Rectal smooth muscle tissue (tissue), 1 donor: ENCODE results near the gene BTN1A1.
"Not testable (repeated sequence)": the region's sequence is repeated elsewhere in the genome, so short reads cannot be mapped to it uniquely, and the experiment has no call there.

Experiments used
- H3K27ac ChIP-seq: one replicate; pipeline ENCODE4 v1.7.0; 2013; ENCODE audit warnings: low read depth, low read length, inconsistent platforms
- H3K27me3 ChIP-seq: one replicate; pipeline ENCODE4 v1.7.0; 2013; ENCODE audit warnings: low read length; ENCODE audit not compliant: control insufficient read depth, insufficient read depth
- H3K36me3 ChIP-seq: one replicate; pipeline ENCODE4 v1.7.0; 2013; ENCODE audit warnings: low read length; ENCODE audit not compliant: control insufficient read depth, insufficient read depth
- H3K4me1 ChIP-seq: one replicate; pipeline ENCODE4 v1.7.0; 2013; ENCODE audit warnings: low read length; ENCODE audit not compliant: control insufficient read depth, insufficient read depth
- H3K4me3 ChIP-seq: one replicate; pipeline ENCODE4 v1.7.0; 2013; ENCODE audit warnings: low read length
- H3K9ac ChIP-seq: one replicate; pipeline ENCODE4 v1.7.0; 2013; ENCODE audit warnings: low read length

Gene BTN1A1

DNA sequence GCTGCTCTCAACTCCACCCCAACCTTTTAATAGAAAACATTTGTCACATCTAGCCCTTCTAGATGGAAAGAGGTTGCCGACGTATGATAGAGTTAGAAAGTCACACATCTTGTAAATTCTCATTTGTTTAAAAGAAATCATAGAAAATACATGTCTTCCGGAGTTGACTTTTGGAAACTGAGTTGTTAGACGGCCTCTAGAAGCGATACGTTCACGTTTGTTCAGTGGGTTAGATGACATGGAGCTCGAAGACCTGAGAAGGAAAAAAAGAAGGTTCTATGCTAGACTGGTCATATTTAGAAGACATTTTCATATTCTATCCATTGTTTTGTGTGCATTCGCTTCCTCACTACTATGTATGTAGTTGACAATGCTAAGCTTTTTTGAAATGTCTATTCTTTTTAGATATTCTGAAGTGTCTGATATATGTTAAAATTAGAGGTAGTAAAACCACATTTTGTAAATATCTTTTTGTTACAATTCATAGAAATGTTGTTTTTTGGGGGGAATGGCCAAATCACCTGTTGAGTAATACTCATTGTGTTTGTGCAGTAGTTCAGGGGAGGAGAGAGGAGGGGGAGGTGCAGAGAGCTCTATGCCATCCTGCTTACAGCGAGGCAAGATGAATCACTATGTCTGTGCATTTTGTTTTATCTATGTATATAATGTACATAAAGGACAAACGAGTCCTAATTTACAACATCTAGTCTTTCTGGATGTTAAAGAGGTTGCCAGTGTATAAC lies 22.6 kb downstream of the BTN1A1 start:
- H3K27ac ChIP-seq = peak overlapping the region; percentile 97
- H3K9ac ChIP-seq = peak overlapping the region; percentile 45
- H3K27me3 ChIP-seq, H3K36me3 ChIP-seq, H3K4me1 ChIP-seq: not testable (repeated sequence)
- H3K4me3 ChIP-seq = peak overlapping the region; percentile 77

DNA sequence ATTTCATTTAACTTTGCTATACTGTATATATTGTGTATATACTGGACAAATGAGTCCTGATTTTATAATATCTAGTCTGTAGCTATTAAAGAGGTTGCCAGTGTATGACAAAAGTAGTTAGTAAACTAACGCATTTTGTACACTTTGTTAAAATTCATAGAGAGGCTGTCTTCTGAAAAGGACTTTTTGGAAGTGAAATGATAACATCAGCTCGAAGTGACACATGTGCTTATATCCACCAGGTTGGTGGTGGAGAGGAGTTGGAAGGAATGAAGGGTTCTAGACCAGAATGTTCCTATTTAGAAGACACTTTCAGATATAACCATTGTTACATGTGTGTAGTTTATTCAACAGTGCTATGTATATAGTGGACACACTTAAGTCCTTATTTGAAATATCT lies 24.2 kb downstream of the BTN1A1 start:
- not testable (repeated sequence) for H3K4me3 ChIP-seq, H3K4me1 ChIP-seq, H3K36me3 ChIP-seq, H3K27ac ChIP-seq, H3K9ac ChIP-seq, H3K27me3 ChIP-seq

DNA sequence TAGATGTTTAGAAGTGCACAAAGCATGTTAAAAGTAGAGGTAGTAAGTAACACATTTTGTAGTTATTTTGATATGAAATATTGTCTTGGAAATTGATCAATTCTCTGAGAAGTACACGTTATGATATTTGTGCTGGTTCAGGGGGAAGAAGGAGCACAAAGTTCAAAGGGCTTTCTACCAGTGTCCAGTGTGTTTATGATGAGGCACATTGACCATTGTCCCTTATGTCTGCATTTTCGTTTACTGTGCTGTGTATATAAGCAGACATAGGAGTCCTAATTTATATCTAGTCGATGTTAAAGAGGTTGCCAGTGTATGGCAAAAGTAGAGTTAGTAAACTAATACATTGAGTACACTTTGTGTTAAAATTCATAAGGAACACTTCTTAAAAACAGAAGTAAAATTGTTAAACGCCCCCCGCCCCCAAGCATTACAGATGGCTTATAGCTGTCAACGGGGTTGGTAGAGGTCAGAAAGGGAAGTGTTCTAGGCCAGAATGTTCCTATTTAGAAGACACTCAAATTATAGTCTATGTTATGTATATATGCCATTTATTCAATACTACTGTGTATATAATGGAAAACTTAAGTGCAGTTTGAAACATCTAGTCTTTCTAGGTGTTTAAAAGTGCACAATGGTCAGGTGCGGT lies 24.7 kb downstream of the BTN1A1 start:
- Histone ChIP-seq H3K36me3 (no peaks in the 10 kb centered on the region), H3K27me3 (no peaks in the 10 kb centered on the region), H3K4me1 (peaks cover 5% of the 10 kb centered on the region), H3K4me3 (no peak overlapping the region), H3K9ac (no peak overlapping the region), H3K27ac (no peak overlapping the region)

GRCh38 chr6:26525838-26526237 lies 25.7 kb downstream of the BTN1A1 start:
- peaks cover 2% of the 10 kb centered on the region for H3K4me1 ChIP-seq
- no peaks in the 10 kb centered on the region for H3K27me3 ChIP-seq
- no peak overlapping the region for H3K9ac ChIP-seq
- H3K36me3 ChIP-seq = no peaks in the 10 kb centered on the region
- H3K27ac ChIP-seq = no peak overlapping the region
- no peak overlapping the region for H3K4me3 ChIP-seq

GRCh38 chr6:26526928-26527327 lies 26.8 kb downstream of the BTN1A1 start:
- Histone ChIP-seq H3K36me3 (no peaks in the 10 kb centered on the region), H3K4me3 (no peak overlapping the region), H3K27ac (no peak overlapping the region), H3K4me1 (no peaks in the 10 kb centered on the region), H3K27me3 (no peaks in the 10 kb centered on the region), H3K9ac (no peak overlapping the region)

- H3K27me3 ChIP-seq = no peaks in the 10 kb centered on the region
Measured at GRCh38 chr6:26530203-26530602, 30.1 kb downstream of the BTN1A1 start.

DNA sequence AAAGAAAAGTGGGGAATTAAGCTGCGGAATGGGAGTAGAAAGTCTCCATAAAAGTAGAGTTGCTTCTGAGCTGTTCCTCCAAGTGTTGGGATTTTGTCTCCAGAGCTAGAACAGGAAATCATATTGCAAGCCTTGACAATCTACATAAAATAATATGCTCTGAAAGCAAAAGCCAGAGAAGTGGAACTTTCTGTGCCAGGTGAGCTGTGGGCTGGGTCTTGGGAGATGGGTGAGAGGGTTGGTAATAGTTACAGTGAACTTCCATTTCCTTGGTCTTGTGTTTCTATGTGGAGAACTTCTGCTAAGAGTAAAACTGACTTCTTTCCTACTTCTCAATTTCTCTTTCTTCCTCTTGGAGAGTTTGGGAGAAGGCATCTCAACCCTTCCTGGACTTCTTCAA lies 31.8 kb downstream of the BTN1A1 start:
- Histone ChIP-seq H3K27ac (peak overlapping the region; percentile 33), H3K36me3 (no peaks in the 10 kb centered on the region), H3K9ac (no peak overlapping the region), H3K4me3 (no peak overlapping the region), H3K4me1 (peaks cover 9% of the 10 kb centered on the region), H3K27me3 (no peaks in the 10 kb centered on the region)

More at GRCh38 chr6:26530203-26530602, 30.1 kb downstream of the BTN1A1 start:
- Histone ChIP-seq H3K4me3 (no peak overlapping the region), H3K27ac (no peak overlapping the region), H3K36me3 (no peaks in the 10 kb centered on the region), H3K9ac (no peak overlapping the region), H3K4me1 (no peaks in the 10 kb centered on the region)

DNA sequence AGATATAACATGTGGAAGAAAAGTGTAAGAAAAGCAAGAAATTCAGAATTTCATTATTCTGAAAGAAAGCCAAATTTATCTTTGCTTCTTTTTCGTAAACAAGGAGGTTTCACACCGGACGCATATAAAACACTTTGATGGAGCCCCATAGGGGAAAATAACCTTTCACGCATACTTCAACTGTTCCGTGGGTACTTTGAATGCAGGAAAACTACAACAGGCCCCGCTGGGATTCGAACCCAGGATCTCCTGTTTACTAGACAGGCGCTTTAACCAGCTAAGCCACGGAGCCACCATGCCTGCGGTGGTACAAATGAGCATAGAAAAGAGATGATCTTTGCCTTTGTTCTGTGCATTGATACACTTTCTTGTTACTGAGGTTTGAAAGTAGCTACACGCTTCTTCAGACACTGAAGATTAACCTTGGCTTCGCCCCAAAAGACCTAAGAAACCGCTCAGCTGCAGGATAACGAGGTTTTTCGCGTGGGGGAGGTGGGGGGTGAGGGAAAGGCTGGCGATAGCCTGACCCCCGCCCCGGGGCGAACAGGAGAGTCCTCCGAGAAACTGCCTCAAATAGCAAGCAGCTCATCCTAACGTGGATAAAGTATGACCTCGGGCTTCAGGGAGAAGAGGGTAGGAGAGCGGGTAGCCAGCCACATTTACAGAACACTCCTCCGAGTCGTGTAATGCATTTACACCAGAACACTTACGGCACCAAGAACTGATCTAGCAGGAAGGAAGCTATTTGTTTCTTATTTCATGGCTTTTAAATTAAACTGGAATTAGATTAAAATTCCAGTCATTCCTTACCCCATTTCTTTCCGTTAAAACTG lies 32.8 kb downstream of the BTN1A1 start:
- Histone ChIP-seq H3K4me3 (peak overlapping the region; percentile 74), H3K4me1 (peaks cover 9% of the 10 kb centered on the region), H3K27ac (peak overlapping the region; percentile 74), H3K27me3 (no peaks in the 10 kb centered on the region), H3K9ac (peak overlapping the region; percentile 34), H3K36me3 (no peaks in the 10 kb centered on the region)

- Histone ChIP-seq H3K36me3 (no peaks in the 10 kb centered on the region), H3K4me1 (peaks cover 9% of the 10 kb centered on the region), H3K27me3 (no peaks in the 10 kb centered on the region), H3K27ac (peak overlapping the region; percentile 74), H3K4me3 (peak overlapping the region; percentile 74), H3K9ac (peak overlapping the region; percentile 34)
Measured at GRCh38 chr6:26533532-26533931, 33.4 kb downstream of the BTN1A1 start.

- Histone ChIP-seq H3K4me1 (peaks cover 16% of the 10 kb centered on the region), H3K36me3 (no peaks in the 10 kb centered on the region), H3K9ac (no peak overlapping the region), H3K4me3 (no peak overlapping the region), H3K27ac (no peak overlapping the region), H3K27me3 (no peaks in the 10 kb centered on the region)
Measured at GRCh38 chr6:26534681-26535465, 34.8 kb downstream of the BTN1A1 start.

GRCh38 chr6:26536571-26537159 lies 36.6 kb downstream of the BTN1A1 start:
- Histone ChIP-seq H3K36me3 (no peaks in the 10 kb centered on the region), H3K9ac (peak overlapping the region; percentile 63)

More at GRCh38 chr6:26536571-26537159, 36.6 kb downstream of the BTN1A1 start:
- peaks cover 16% of the 10 kb centered on the region for H3K4me1 ChIP-seq
- H3K27ac ChIP-seq = peak overlapping the region; percentile 97
- H3K4me3 ChIP-seq = peak overlapping the region; percentile 82
- no peaks in the 10 kb centered on the region for H3K27me3 ChIP-seq
